Measurements from ENCODE around the gene CMTR1.
A peak's percentile ranks its signal among the peaks of the same experiment; 100 is the strongest.

The CMTR1 gene

GRCh38 chr6:37492991-37493660, 60.1 kb downstream of the CMTR1 start:
- TF ChIP-seq MYC (IDR thresholded peaks at IDR 0.05; ENCODE audit: low read depth, low read length): no peak
- no peak for TF ChIP-seq POLR2A (IDR thresholded peaks at IDR 0.05; ENCODE audit: extremely low read depth, insufficient read length)
- no peak for TF ChIP-seq CTCF (IDR thresholded peaks at IDR 0.05; ENCODE audit: low read depth, low read length)
- TF ChIP-seq MAX (IDR thresholded peaks at IDR 0.05; ENCODE audit: low read depth, low read length): no peak
- no peak overlapping the region for H3K4me3 ChIP-seq (ENCODE audit: low read depth, low read length)
- DNase-seq (ENCODE audit: low read depth): no peak

DNA sequence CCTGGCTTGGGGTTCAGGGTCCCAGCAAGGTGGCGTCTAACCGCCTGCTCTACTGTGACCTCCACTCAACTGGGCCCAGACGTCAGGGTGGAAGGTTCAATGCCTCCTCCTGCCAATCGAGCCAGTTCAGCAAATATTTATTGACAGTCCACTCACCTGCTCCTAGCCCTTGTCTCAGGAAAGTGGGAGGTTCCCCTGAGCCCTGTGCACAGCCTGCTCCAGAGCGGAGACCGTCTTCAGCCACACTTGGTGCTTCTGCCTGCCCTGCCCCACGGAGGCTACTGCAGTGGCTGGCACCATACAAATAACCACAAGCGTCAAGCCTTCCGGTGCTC, 60.6 kb downstream of the CMTR1 start:
- no peak overlapping the region for H3K4me3 ChIP-seq (ENCODE audit: low read depth, low read length)
- TF ChIP-seq MYC (IDR thresholded peaks at IDR 0.05; ENCODE audit: low read depth, low read length) (no peak), POLR2A (IDR thresholded peaks at IDR 0.05; ENCODE audit: extremely low read depth, insufficient read length) (no peak), MAX (IDR thresholded peaks at IDR 0.05; ENCODE audit: low read depth, low read length) (no peak), CTCF (IDR thresholded peaks at IDR 0.05; ENCODE audit: low read depth, low read length) (no peak)
- DNase-seq (ENCODE audit: low read depth): no peak

DNA sequence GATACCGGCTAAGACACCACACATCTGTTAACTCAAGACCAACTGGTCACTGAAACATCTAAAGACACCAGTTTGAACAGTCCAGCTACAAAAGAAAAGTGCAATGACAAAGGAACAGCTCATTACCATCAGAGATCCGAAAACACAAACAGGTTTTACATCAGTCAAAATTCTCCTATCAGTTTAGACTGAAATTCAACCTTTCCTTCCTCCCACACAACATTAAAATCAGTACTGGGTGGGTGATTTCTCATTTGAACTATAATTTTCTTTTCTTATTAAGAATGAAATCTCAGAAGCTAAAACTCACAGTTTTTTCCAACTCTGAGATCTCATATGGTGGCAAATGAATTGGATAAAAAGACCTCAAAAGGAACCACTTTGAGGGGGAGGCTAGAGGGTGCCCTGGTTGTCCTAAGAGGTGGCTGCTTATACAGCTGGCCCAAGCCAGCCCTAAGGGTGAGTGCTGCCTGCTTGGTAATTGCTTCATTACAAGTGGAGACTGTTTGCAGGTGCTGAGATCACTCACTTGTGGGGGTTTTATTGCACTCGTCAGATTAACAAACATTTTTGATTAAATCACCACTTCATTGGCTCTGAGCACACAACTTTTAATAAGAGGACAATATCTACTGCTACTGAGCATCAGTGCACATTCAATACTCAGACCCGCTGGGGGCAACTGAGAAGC, 62.4 kb downstream of the CMTR1 start:
- no peak for DNase-seq (ENCODE audit: low read depth)
- no peak for TF ChIP-seq MAX (IDR thresholded peaks at IDR 0.05; ENCODE audit: low read depth, low read length)
- TF ChIP-seq POLR2A (IDR thresholded peaks at IDR 0.05; ENCODE audit: extremely low read depth, insufficient read length): no peak
- no peak for TF ChIP-seq MYC (IDR thresholded peaks at IDR 0.05; ENCODE audit: low read depth, low read length)
- TF ChIP-seq CTCF (IDR thresholded peaks at IDR 0.05; ENCODE audit: low read depth, low read length): no peak

DNA sequence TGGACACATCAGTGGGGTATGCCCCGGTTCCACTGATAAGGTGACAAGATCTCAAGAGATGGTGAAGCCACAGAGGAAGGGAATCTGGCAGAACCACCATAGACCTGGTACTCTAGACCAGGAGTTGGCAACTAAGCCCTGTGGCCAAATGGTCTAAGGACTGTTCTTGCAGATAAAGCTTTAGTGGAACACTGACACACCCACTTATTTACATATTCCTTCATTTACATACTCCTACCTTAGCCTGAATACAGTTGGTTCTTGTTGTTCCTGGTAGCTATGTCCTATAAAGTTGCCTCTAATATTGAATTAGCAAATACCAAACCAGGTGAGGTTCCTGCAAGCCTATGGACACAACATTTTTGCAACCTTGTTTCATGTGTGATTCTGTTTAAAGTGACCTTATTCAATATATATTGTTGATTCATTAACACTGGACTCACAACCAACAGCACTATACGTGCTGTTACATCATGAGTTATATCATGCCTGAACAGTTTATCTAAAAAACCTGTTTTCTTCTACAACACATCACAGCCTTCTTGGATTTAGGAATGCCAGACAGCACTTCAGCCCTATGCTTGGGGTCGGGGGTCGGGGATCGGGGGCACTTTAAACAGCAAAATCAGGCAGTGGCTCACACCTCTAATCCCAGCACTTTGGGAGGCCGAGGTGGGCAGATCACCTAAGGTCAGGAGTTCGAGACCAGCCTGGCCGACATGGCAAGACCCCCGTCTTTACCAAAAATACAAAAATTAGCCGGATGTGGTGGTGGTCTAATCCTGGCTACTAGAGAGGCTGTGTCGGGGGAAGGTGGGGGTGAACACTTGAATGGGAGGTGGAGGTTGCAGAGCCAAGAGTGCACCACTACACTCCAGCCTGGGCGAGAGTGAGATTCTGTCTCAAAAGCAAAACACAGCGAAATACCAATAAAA, 64.2 kb downstream of the CMTR1 start:
- no peak overlapping the region for H3K4me3 ChIP-seq (ENCODE audit: low read depth, low read length)
- DNase-seq (ENCODE audit: low read depth): no peak
- TF ChIP-seq CTCF (IDR thresholded peaks at IDR 0.05; ENCODE audit: low read depth, low read length) (no peak), MAX (IDR thresholded peaks at IDR 0.05; ENCODE audit: low read depth, low read length) (no peak), MYC (IDR thresholded peaks at IDR 0.05; ENCODE audit: low read depth, low read length) (no peak), POLR2A (IDR thresholded peaks at IDR 0.05; ENCODE audit: extremely low read depth, insufficient read length) (no peak)

More for the DNA sequence above, 62.4 kb downstream of the CMTR1 start:
- no peak overlapping the region for H3K4me3 ChIP-seq (ENCODE audit: low read depth, low read length)

DNA sequence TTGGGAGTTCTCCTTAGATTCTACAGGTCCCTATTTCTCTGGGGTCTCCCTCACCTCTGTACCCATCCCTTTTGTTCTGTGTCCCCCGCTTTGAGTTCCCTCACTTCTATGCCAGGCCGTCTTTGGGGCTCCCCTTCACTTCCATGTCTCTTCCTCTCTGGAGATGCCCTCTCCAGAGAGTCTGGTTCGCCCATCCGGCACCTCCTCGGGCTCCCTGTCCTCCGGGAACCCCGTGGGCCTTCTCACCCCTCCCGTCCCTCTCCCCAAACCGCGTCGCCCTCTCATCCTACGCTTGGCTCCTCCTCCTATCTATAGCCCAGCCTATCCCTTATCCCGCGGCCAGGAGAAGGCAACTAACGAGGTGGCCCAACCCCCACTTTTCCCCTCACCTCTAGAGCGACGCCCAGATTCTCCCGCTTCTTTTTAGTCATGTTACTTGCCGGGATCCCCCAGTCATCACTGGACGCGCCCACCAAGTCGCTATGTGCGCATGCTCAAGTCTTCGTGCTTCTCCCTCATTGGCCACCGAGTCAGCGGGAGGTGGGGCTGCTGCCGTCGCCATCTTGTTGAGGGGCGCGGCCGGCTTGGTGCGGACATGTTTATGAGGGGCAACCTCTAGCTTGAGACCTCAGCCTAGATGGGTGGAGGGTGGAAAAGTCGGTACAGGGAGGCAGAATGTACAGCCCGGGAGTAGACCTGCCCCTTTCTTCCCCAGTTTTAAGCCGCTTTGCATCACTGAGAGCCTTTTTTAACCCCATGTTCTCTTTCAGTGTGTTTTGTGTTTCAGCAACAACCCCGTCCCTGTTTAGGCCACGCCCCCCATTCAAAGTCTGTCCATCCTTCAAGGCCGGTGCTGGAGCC, 66.6 kb downstream of the CMTR1 start, which contains the start of gene CCDC167:
Gene CCDC167 (minus strand): TSS at position 461 of the 861 bp plus-strand sequence. CDS start 30 bp downstream, at position 431.
- TF ChIP-seq MYC (IDR thresholded peaks at IDR 0.05; ENCODE audit: low read depth, low read length) (no peak), POLR2A (IDR thresholded peaks at IDR 0.05; ENCODE audit: extremely low read depth, insufficient read length) (no peak), MAX (IDR thresholded peaks at IDR 0.05; ENCODE audit: low read depth, low read length) (no peak), CTCF (IDR thresholded peaks at IDR 0.05; ENCODE audit: low read depth, low read length) (no peak)
- H3K4me3 ChIP-seq (ENCODE audit: low read depth, low read length): peak within 1 kb of the TSS; percentile 68
- peak; percentile 92 for DNase-seq (ENCODE audit: low read depth)
